Coronary artery (tissue), 2 donors: Measurements from ENCODE around the gene DHX58.

Source experiments
- DNase-seq: peaks from one replicate; pipeline ENCODE4 v3.0.0-alpha.2; 2017; ENCODE audit warnings: low spot score
- H3K27ac ChIP-seq, 2 donors: fragments of 200-600 bp; sonication (generic); one replicate each; pipeline ENCODE4 v1.5.1; 2016 to 2019
- H3K4me3 ChIP-seq: fragments of 200-600 bp; sonication (generic); 2 replicates; pipeline ENCODE4 v1.5.1; 2016; ENCODE audit warnings: mild to moderate bottlenecking, moderate library complexity
- TF ChIP-seq, protein P1 (sequence below): fragments of 200-600 bp; sonication (generic); IDR thresholded peaks from one replicate; pipeline ENCODE4 v1.5.1; 2019; ENCODE audit warnings: antibody characterized with exemption

The DHX58 gene

DNA sequence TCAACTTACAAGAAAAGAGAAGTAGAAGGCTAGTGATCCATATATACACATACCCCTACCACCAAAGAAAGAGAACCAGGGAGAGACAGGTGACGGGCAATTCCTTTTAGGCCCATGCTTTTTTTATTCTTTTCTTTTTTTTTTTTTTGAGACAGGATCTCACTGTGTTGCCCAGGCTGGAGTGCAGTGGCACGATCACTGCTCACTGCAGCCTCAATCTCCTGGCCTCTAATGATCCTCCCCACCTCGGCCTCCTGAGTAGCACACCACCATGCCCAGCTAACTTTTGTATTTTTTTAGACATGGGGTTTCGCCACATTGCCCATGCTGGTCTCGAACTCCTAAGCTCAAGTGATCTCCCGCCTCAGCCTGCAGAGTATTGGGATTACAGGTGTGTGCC lies 14.9 kb upstream of the DHX58 start:
- Histone ChIP-seq H3K4me3 (no peak overlapping the region), H3K27ac (no peak overlapping the region)
- no peak for DNase-seq
- TF ChIP-seq, protein P1, sequence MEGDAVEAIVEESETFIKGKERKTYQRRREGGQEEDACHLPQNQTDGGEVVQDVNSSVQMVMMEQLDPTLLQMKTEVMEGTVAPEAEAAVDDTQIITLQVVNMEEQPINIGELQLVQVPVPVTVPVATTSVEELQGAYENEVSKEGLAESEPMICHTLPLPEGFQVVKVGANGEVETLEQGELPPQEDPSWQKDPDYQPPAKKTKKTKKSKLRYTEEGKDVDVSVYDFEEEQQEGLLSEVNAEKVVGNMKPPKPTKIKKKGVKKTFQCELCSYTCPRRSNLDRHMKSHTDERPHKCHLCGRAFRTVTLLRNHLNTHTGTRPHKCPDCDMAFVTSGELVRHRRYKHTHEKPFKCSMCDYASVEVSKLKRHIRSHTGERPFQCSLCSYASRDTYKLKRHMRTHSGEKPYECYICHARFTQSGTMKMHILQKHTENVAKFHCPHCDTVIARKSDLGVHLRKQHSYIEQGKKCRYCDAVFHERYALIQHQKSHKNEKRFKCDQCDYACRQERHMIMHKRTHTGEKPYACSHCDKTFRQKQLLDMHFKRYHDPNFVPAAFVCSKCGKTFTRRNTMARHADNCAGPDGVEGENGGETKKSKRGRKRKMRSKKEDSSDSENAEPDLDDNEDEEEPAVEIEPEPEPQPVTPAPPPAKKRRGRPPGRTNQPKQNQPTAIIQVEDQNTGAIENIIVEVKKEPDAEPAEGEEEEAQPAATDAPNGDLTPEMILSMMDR, result no peak

DNA sequence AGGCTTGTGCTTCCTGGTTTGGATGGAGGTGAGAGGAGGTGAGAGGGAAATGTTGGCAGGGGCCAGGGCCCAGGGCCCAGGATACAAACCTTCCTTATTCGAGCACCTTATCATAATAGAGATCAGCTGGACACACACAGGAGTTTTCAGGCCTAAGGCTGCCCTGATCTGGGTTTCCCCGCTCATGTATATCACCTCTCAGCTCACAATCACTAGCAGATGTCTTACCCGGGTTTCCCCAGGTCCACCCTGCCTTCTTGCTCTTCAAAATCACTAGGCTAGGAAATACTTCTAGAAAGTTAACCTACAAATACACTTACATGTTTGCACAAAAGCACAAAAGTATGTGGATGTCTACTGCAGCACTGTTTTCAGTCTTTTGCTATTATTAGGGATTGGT lies 14.3 kb upstream of the DHX58 start:
- no peak overlapping the region for H3K4me3 ChIP-seq
- H3K27ac ChIP-seq, result no peak overlapping the region
- TF ChIP-seq, protein P1, result no peak
- DNase-seq, result no peak

DNA sequence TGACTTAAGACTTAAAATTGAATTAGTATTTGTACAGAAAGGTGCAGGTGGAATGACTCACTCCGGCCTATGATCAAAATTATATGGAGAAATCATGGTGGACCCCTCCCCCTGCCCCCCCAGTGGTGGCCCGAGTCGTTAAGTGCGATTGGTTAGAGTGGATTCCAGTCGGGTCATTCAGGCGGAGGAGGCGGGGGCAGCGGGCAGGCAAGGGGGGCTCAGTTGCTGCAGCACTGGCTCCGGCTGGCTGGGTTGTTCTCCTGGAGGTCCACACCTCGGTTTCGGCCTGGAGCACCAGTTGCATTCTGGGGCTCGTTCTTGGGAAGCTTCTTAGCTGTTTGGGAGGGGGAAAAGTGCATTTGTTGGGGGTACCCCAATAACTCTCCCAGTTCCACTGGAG lies 13.1 kb upstream of the DHX58 start:
- Histone ChIP-seq H3K4me3 (no peak overlapping the region), H3K27ac (no peak overlapping the region)
- TF ChIP-seq, protein P1, result no peak
- DNase-seq, result no peak

DNA sequence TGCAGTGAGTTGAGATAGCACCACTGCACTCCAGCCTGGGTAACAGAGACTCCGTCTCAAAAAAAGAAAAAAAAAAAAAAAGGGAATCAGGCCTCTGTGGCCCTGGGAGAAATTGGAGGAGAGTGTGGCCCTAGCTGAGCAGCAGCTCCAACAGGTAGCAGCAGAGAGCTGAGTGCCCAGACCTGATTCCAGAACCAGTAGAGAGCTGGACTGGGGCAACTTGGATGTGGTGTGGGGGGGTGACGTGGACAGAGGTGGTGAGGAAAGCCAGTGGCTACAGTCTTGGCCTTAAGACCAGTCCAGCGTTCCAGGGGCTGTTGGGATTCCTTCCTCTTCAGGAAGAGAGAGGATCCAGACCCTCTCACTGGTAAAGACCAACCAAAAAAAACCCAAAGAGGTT lies 11.7 kb upstream of the DHX58 start:
- TF ChIP-seq, protein P1, result no peak
- no peak overlapping the region for H3K4me3 ChIP-seq
- no peak for DNase-seq
- no peak overlapping the region for H3K27ac ChIP-seq

DNA sequence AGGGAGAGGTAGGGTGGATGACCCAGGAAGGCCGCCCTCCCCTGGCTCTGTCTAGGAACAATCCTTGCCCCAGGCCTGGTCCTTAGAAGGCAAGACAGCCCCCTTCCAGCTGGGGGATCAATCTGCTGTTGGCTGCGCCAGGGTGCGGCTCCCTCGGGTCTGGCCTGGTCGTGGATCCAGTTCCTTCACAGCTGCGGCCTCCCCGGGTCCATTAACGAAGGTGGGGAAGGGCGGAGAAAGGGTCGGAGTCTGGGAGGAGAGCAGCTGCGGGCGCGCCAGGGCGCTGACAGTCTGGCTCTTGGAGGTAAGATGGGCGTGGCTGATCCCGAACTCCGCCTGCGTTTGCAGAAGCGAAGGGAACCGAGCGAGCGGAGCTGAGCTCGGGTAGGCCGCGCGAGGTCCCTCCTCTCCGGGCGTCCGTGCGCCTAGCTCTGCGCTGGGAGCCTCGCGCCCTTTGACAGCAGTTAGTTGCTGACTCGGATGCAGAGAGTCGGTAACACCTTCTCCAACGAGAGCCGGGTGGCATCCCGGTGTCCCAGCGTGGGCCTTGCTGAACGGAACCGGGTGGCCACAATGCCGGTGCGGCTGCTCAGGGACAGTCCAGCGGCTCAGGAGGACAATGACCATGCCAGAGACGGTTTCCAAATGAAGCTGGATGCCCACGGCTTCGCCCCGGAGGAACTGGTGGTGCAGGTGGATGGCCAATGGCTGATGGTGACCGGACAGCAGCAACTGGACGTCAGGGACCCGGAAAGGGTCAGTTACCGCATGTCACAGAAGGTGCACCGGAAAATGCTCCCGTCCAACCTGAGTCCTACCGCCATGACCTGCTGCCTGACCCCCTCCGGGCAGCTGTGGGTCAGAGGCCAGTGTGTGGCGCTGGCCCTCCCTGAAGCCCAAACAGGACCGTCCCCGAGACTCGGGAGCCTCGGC lies 10.1 kb upstream of the DHX58 start, which contains the start of gene HSPB9:
HSPB9 (plus strand) TSS at position 434 of the 933 bp plus-strand sequence; CDS start at position 481, 47 bp downstream.
- Histone ChIP-seq H3K27ac (no peak within 1 kb of the TSS), H3K4me3 (no peak within 1 kb of the TSS)
- TF ChIP-seq, protein P1, result no peak
- no peak for DNase-seq

DNA sequence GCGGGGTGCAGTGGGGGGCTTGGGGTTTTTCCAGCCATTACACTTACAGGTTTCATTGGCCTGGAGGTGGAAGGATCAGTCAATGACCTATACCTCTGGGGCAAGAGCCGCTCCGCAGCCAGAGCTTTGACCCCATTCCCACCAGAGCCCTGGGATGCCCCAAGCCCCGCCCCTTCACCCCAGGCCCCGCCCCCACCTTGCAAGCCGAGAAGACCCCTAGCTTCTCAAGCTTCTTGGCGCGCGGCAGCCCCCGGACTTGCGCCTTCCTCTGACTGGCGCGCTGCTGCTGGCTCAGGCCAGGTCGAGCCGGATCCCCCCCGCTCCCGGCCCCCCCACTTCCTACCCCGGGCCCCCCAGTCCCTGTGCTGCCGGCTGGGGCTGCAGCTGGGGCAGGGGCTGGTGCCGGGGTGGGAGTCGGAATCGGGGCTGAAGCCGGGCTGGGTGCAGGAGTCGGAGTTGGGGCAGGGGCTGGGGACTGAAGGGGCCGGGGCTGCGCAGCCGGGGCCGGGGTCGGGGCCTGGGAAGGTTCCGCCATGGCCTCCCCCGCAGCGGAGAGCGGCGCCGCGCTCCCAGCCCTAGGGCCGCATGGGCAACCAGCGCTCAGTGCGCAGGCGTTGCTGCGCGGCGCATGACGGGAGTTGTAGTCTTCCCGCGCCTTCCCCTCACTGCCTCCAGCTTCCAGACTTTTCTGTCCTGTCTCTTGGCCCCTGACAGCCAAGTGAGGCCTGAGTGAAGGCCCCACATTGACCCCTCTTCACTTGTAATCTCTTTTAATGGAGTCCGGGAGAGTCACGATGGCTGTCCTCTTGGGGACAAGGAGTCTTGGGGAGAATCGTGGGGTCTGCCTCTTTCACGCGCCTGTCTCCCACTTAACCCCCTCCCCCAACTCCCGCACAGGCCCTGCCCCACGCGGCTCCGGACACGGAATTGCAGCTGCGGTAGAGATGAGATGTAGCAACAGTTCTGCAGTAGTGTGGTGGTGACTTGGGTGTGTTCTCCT lies 8.6 kb upstream of the DHX58 start, which contains the start of gene KAT2A:
KAT2A (minus strand) TSS at position 598 of the 1,000 bp plus-strand sequence; CDS start at position 535, 63 bp downstream.
- Histone ChIP-seq H3K4me3 (peak within 1 kb of the TSS; percentile 81), H3K27ac (peak within 1 kb of the TSS in 1 of 2 donors; percentile 37)
- no peak for DNase-seq
- TF ChIP-seq, protein P1, result no peak
